Kidney epithelial cell (primary cell): ENCODE data around the gene PDE11A. TPM values are rescaled to one million over a fixed set of nuclear protein-coding genes. Genes with fewer than 3 reads are reported as not detected.

Experiments
- DNase-seq: peaks from one replicate; pipeline ENCODE4 v3.0.0-alpha.2; 2010; ENCODE audit warnings: low read depth
- H3K27me3 ChIP-seq: 2 replicates; pipeline ENCODE4 v1.6.0; 2011; ENCODE audit warnings: low read length; ENCODE audit not compliant: control insufficient read depth, insufficient read depth
- H3K36me3 ChIP-seq: 2 replicates; pipeline ENCODE4 v1.5.1; 2011; ENCODE audit warnings: low read length; ENCODE audit not compliant: control insufficient read depth, insufficient read depth
- H3K4me3 ChIP-seq: 2 replicates; pipeline ENCODE4 v1.5.1; 2011; ENCODE audit warnings: low read depth, mild to moderate bottlenecking, control low read depth, low read length
- total RNA-seq: library from RNA; depleted of rRNA; stranded (reverse); fragments of >200 nt; gene quantifications from 2 replicates; pipeline ENCODE4 v1.2.3, GENCODE V29; 2015
- TF ChIP-seq, protein P1 (sequence below): IDR thresholded peaks from 2 replicates; pipeline ENCODE4 v1.5.1; 2011; ENCODE audit warnings: mild to moderate bottlenecking, moderate library complexity, low read length, control low read depth, inconsistent platforms; ENCODE audit not compliant: insufficient read depth, poor library complexity, severe bottlenecking

The PDE11A gene
- total RNA-seq, 1 donor from 2014 or later, result 0.13 TPM

DNA sequence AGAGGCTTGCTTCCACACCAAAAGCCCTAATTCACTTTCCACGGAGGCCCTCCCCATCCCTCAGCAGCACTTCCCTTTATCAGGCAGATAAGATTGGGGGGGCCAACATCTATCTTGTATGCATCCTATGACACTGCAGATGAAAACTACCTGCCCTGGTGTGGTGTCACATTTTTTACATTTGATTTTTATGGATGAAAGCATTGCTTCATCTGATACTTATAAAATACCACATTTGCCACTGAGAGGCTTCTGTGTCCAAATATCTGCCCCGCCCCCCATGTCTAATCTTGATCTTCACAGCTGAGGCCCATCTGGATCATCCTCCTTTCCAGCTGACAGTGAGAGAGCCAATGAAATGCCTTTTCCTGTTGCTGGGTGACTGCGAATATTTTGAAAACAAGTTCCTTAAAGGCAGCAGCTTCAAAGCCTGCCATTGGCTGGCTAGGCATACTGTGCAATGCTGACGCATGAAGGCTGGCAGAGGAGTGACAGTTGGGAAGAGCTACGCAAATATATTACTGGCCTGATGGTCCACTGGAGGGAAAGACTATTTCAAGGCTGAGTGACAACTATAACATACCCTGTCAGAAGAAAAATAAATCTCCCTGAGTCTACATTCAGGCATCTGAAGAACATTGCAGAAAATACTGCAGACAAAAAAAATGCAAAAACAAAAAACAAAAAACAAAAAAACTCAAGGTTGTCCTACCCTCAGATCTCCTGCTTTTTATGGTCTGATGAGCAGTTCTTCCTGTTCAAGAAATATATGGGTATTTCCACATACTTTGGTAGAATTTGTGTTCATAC is 318.7 kb downstream of the PDE11A start:
- DNase-seq, result no peak
- Histone ChIP-seq H3K27me3 (no peaks in the 10 kb centered on the region), H3K4me3 (no peak overlapping the region), H3K36me3 (no peaks in the 10 kb centered on the region)
- TF ChIP-seq, protein P1, sequence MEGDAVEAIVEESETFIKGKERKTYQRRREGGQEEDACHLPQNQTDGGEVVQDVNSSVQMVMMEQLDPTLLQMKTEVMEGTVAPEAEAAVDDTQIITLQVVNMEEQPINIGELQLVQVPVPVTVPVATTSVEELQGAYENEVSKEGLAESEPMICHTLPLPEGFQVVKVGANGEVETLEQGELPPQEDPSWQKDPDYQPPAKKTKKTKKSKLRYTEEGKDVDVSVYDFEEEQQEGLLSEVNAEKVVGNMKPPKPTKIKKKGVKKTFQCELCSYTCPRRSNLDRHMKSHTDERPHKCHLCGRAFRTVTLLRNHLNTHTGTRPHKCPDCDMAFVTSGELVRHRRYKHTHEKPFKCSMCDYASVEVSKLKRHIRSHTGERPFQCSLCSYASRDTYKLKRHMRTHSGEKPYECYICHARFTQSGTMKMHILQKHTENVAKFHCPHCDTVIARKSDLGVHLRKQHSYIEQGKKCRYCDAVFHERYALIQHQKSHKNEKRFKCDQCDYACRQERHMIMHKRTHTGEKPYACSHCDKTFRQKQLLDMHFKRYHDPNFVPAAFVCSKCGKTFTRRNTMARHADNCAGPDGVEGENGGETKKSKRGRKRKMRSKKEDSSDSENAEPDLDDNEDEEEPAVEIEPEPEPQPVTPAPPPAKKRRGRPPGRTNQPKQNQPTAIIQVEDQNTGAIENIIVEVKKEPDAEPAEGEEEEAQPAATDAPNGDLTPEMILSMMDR, result no peak

DNA sequence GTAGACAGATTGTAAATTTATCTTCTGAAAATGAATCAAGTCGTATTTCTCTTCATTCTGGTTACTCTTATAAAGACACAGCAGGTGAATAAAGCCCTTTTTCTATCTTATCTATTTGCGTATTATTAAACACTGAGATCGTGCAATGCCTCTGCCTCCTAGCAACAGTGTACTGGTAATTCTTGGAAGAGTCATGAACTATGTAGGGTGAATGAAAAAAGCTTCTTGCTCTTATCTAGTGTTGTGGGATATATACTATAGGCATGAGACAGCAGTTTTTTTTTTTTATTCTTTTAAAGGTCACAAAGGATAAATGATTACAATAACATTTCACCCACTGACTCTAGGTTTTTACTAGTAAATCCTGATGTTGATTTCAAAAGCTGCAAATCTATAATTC is 324.2 kb downstream of the PDE11A start:
- H3K4me3 ChIP-seq, result no peak overlapping the region
- TF ChIP-seq, protein P1, result no peak
- no peaks in the 10 kb centered on the region for H3K36me3 ChIP-seq
- H3K27me3 ChIP-seq, result no peaks in the 10 kb centered on the region
- DNase-seq, result no peak

DNA sequence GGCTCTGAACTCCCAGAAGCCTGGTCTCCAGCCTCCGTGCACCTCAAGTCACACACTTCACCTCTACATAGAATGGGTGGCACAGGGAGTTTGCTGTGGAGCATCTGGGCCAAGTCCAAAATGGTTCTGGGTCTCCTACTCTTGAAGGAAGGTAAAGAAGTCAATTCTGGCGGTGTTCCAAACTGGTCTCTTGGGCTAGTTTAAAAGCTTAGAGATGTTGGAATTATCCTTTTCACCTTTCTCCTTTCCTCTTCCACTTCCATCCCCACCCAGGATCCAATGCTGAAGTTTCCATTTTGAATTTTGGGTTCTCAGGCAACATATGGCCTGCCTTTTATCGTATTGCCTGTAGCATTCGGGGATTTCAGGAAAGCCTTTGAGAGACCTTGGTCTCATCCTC is 325.2 kb downstream of the PDE11A start:
- H3K27me3 ChIP-seq, result no peaks in the 10 kb centered on the region
- H3K36me3 ChIP-seq, result no peaks in the 10 kb centered on the region
- DNase-seq, result no peak
- TF ChIP-seq, protein P1, result no peak
- no peak overlapping the region for H3K4me3 ChIP-seq

DNA sequence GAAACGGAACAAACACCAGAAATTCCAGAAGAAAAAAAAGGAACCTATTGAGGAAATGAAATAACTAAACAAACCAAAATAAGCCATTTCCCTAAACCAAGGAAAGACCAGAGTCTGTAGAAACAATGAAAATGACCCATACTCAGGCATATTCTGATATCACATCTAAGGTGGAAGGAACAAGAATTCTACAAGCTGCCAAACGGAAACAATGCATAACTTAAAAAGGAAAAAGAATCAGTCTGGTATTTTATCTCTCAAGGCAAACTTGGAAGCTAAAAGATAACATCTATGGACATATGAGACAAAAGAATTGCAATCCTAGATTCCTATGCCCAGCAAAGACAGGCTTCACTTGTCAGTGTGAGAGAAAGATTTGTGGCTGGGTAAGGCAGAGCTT is 326.2 kb downstream of the PDE11A start:
- DNase-seq, result no peak
- Histone ChIP-seq H3K36me3 (no peaks in the 10 kb centered on the region), H3K27me3 (no peaks in the 10 kb centered on the region), H3K4me3 (no peak overlapping the region)
- TF ChIP-seq, protein P1, result no peak

DNA sequence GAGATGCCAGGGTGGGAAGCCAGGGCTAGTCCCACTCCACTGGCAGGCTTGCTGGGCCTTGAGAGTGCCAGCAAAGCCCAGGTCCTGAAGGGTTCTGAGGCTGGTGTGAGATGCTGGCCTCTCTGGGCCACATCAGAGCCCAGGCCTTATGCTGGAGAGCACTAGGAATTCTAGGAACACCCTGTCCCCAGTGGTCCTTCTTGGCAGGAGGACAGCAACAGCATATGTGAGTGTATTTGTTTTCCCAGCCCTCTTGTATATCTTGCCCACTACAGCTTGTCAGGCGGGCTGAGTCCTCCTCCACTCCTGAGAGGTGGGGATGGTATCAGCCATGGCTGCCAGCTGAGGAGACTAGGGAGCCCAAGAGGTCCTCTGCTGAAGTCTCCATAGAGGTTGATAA is 327.0 kb downstream of the PDE11A start:
- Histone ChIP-seq H3K4me3 (no peak overlapping the region), H3K36me3 (no peaks in the 10 kb centered on the region), H3K27me3 (no peaks in the 10 kb centered on the region)
- TF ChIP-seq, protein P1, result no peak
- no peak for DNase-seq

DNA sequence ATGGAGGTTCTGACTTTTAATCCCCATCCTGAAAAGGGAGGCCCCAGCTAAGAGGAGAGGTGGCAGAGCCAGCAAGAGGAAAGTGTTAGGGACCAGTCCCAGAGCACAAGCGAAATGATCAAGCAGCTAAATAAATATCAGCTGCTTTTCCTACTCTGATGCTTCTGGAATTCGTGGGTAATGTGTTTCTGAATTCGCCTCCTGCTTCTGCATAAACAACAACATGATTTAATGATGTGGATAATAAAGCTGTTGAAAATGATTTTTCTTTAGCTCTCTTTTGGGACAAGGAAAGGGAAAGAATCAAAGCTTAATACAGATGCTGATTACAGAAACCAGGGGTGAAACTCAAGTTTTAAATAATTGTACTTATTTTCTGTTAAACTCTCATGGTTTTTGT is 329.7 kb downstream of the PDE11A start:
- DNase-seq, result no peak
- Histone ChIP-seq H3K4me3 (no peak overlapping the region), H3K36me3 (no peaks in the 10 kb centered on the region), H3K27me3 (no peaks in the 10 kb centered on the region)
- TF ChIP-seq, protein P1, result no peak
